CD4-positive, alpha-beta T cell (primary cell): Measurements from ENCODE around the gene STMN3. TPM values are rescaled to one million over a fixed set of nuclear protein-coding genes. Genes with fewer than 3 reads are reported as not detected.

Source experiments
- ATAC-seq: fragments of 200-7000 bp; cut with Tn5 transposase; one replicate; pipeline ENCODE4 v1.10.0; 2022; ENCODE audit warnings: mild to moderate bottlenecking; ENCODE audit not compliant: poor library complexity
- CTCF ChIA-PET: fragments of 350-600 bp; sonication (Branson Sonifier 250); formaldehyde crosslinking; loops from one replicate; lab custom pipeline; 2021; ENCODE audit warnings: antibody characterized with exemption, inconsistent platforms; lab: Charles Lee
- POLR2A ChIA-PET: fragments of 350-600 bp; sonication (Branson Sonifier 250); formaldehyde crosslinking; loops from one replicate; lab custom pipeline; 2021; ENCODE audit warnings: antibody characterized with exemption, inconsistent platforms; lab: Charles Lee
- DNase-seq, 14 experiments: peaks; one replicate each; pipeline ENCODE4 v3.0.0-alpha.2; 2013 to 2020; ENCODE audit warnings: mixed read lengths in 2 of 14
- H3K27ac ChIP-seq, 2 donors: one replicate each; pipeline versions ENCODE4 v1.5.1 to v1.7.0; 2013; ENCODE audit warnings: low read length in 2 of 2, low read depth in 1 of 2, mild to moderate bottlenecking in 1 of 2
- H3K27me3 ChIP-seq, 2 experiments: 1 replicate in 1 of 2; 2 replicates in 1 of 2; pipeline versions ENCODE4 v1.6.1 to v1.7.0; 2013; ENCODE audit warnings: low read length in 2 of 2, control low read depth in 1 of 2, mild to moderate bottlenecking in 1 of 2, moderate library complexity in 1 of 2; ENCODE audit not compliant: insufficient read depth in 2 of 2, control insufficient read depth in 1 of 2
- H3K36me3 ChIP-seq: one replicate; pipeline ENCODE4 v1.6.1; 2013; ENCODE audit warnings: low read length, control low read depth; ENCODE audit not compliant: insufficient read depth
- H3K4me1 ChIP-seq: one replicate; pipeline ENCODE4 v1.6.1; 2013; ENCODE audit warnings: low read length, control low read depth; ENCODE audit not compliant: insufficient read depth
- H3K4me3 ChIP-seq: one replicate; pipeline ENCODE4 v1.5.1; 2013; ENCODE audit warnings: mild to moderate bottlenecking, low read length, moderate library complexity
- H3K9me3 ChIP-seq, 2 experiments: 1 replicate in 1 of 2; 2 replicates in 1 of 2; pipeline versions ENCODE4 v1.6.1 to v1.7.0; 2013; ENCODE audit warnings: low read length in 2 of 2, mild to moderate bottlenecking in 2 of 2, control low read depth in 1 of 2, moderate library complexity in 1 of 2; ENCODE audit not compliant: control insufficient read depth in 1 of 2, insufficient read depth in 1 of 2
- H3K27ac Mint-ChIP-seq: one replicate; pipeline ENCODE4 v1.8.0; 2020; ENCODE audit warnings: mixed read lengths
- H3K27me3 Mint-ChIP-seq: one replicate; pipeline ENCODE4 v1.8.0; 2021; ENCODE audit warnings: mixed read lengths
- H3K36me3 Mint-ChIP-seq: one replicate; pipeline ENCODE4 v1.8.0; 2021; ENCODE audit warnings: low read depth, mixed read lengths
- H3K4me1 Mint-ChIP-seq: one replicate; pipeline ENCODE4 v1.8.0; 2021; ENCODE audit warnings: low read depth, mixed read lengths
- H3K4me3 Mint-ChIP-seq: one replicate; pipeline ENCODE4 v1.8.0; 2020; ENCODE audit warnings: mild to moderate bottlenecking, mixed read lengths
- H3K9me3 Mint-ChIP-seq: one replicate; pipeline ENCODE4 v1.8.0; 2020; ENCODE audit warnings: mixed read lengths
- intact Hi-C, 2 experiments: fragments of 100-400 bp; cut with DNase I in 1 of 2; cut with micrococcal nuclease in 1 of 2; formaldehyde crosslinking; loops; one replicate each; pipeline versions ENCODE4 v1.15.1 to v1.9.0; 2023 to 2025; cut with DNase I, micrococcal nuclease
- total RNA-seq, 174 experiments: library from RNA in 2 of 174; stranded (reverse) in 2 of 174; gene quantifications; one replicate each; pipeline ENCODE4 v1.2.3 and lab custom pipeline; 2021 to 2026
- TF ChIP-seq, protein P1 (sequence below): fragments of 200-600 bp; IDR thresholded peaks from one replicate; pipeline ENCODE4 v1.8.0; 2022; ENCODE audit warnings: antibody characterized with exemption, mild to moderate bottlenecking

Gene STMN3
- total RNA-seq, 2 experiments from 2014 or later = 122 to 127 TPM

DNA sequence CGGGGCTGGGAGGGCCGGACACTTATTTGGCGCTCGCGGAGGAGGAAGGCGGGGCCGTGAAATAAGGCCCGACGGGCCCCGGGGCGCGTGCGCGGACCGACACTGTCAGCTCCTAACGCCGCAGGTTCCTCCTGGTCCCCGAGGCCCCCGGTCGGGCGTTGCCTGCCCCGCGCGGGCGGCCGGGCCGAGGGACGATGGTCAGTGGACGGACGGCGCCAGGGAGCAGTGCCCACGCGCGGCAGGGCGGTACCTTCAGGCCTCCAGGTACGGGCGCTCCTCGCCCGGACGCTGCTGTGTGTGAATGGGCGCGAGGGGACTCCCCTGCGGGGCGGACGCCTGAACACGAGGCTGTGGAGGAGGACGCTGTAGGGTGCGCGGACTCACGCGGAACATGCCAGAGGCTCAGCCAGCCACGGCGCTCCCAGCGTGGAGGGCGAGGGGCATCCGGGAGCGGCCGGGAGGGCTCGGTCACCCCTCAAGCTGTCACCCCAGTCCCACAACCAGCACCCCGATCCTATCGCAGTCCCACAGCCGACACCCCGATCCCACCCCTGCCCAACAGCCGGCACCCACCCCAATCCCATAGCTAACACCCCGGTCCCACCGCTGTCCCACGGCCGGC is 26.0 kb downstream of the STMN3 start:
- H3K9me3 Mint-ChIP-seq = no peaks in the 10 kb centered on the region
- H3K36me3 ChIP-seq = peaks cover 4% of the 10 kb centered on the region
- intact Hi-C loops = loop anchor here (1.0 kb wide), 3 partner anchors 8 to 14 kb away; no protein-coding TSS in a partner anchor

DNA sequence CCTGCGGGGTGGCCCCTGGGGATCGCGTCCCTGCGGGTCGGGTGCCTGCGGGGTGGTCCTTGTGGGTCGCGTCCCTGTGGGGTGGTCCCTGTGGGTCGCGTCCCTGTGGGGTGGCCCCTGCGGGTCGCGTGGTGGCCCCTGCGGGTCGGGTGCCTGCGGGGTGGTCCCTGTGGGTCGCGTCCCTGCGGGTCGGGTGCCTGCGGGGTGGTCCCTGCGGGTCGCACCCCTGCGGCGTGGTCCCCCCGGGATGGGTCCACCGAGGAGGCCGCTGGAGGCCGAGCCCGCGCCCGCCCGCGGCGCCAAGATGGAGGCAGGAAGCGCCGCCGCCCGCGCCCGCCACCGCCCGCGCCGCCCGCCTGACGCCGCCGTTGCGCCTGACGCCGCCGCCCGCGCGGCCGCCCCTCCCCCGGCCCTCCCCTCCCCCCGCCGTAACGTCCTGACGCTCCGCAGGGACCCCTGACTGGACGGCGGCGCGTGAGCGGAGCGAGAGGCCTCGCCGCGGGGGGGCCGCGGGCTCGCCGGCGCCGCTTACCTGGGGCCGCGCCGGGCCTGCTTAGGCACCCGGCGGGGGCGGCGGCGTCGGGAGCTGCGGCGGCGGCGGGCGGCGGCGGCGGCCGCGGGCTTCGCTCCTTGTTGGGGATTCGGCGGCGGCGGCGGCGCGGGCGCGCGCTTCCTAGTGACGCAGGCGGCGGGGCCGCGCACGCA is 26.6 kb downstream of the STMN3 start, which contains the start of gene GMEB2:
GMEB2 (minus strand) TSS at position 678 of the 705 bp plus-strand sequence. CDS start 7,704 bp downstream, outside the sequence.
- Mint-ChIP-seq H3K27ac (peak within 1 kb of the TSS; percentile 90), H3K4me1 (peaks cover 39% of the 10 kb centered on the region)
- peak within 1 kb of the TSS; percentile 81 to 89 for H3K27ac ChIP-seq

More for the DNA sequence above, 26.0 kb downstream of the STMN3 start:
- no peaks in the 10 kb centered on the region for H3K27me3 Mint-ChIP-seq
- H3K4me3 ChIP-seq = peak overlapping the region; percentile 95
- H3K4me1 Mint-ChIP-seq = peaks cover 38% of the 10 kb centered on the region
- CTCF ChIA-PET = interaction anchor here (0.8 to 1.7 kb wide), 3 partner anchors 8 to 89 kb away, joined by 5 to 14 read pairs (median 6); partner anchors contain the start of gene PTK6
- TF ChIP-seq, protein P1, sequence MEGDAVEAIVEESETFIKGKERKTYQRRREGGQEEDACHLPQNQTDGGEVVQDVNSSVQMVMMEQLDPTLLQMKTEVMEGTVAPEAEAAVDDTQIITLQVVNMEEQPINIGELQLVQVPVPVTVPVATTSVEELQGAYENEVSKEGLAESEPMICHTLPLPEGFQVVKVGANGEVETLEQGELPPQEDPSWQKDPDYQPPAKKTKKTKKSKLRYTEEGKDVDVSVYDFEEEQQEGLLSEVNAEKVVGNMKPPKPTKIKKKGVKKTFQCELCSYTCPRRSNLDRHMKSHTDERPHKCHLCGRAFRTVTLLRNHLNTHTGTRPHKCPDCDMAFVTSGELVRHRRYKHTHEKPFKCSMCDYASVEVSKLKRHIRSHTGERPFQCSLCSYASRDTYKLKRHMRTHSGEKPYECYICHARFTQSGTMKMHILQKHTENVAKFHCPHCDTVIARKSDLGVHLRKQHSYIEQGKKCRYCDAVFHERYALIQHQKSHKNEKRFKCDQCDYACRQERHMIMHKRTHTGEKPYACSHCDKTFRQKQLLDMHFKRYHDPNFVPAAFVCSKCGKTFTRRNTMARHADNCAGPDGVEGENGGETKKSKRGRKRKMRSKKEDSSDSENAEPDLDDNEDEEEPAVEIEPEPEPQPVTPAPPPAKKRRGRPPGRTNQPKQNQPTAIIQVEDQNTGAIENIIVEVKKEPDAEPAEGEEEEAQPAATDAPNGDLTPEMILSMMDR = no peak
- H3K4me1 ChIP-seq = peaks cover 52% of the 10 kb centered on the region
- H3K36me3 Mint-ChIP-seq = peaks cover 35% of the 10 kb centered on the region
- H3K9me3 ChIP-seq = no peaks in the 10 kb centered on the region
- DNase-seq (peak in 13 of 14 experiments; percentile 88 to 97 (median 95)), ATAC-seq (peak; percentile 77)
- POLR2A ChIA-PET = interaction anchor here (0.6 to 13.6 kb wide), 20 partner anchors 9 to 329 kb away, joined by 3 to 449 read pairs (median 4); partner anchors contain the start of genes ARFRP1, HELZ2, LIME1 and PPDPF
- H3K27ac ChIP-seq = peak overlapping the region; percentile 81 to 89
- peak overlapping the region; percentile 90 for H3K27ac Mint-ChIP-seq
- peak overlapping the region; percentile 98 for H3K4me3 Mint-ChIP-seq
- no peaks in the 10 kb centered on the region for H3K27me3 ChIP-seq

More for the DNA sequence above, 26.6 kb downstream of the STMN3 start, which contains the start of gene GMEB2:
- Histone ChIP-seq H3K9me3 (no peaks in the 10 kb centered on the region), H3K36me3 (peaks cover 4% of the 10 kb centered on the region), H3K4me1 (peaks cover 49% of the 10 kb centered on the region), H3K4me3 (peak within 1 kb of the TSS; percentile 95), H3K27me3 (no peaks in the 10 kb centered on the region)
- peak within 1 kb of the TSS; percentile 98 for H3K4me3 Mint-ChIP-seq
- ATAC-seq = peak; percentile 31
- no peaks in the 10 kb centered on the region for H3K27me3 Mint-ChIP-seq
- peaks cover 38% of the 10 kb centered on the region for H3K36me3 Mint-ChIP-seq
- TF ChIP-seq, protein P1 = no peak
- intact Hi-C loops = loop anchor here (1.0 kb wide), 3 partner anchors 9 to 15 kb away; no protein-coding TSS in a partner anchor
- ChIA-PET POLR2A (interaction anchor here (0.6 to 13.6 kb wide), 19 partner anchors 8 to 330 kb away, joined by 3 to 449 read pairs (median 4); partner anchors contain the start of genes ARFRP1, HELZ2, LIME1 and PPDPF), CTCF (interaction anchor here (0.8 to 1.9 kb wide), 4 partner anchors 9 to 89 kb away, joined by 5 to 14 read pairs (median 6); partner anchors contain the start of gene PTK6)
- peak in 11 of 14 experiments; percentile 54 to 98 (median 73) for DNase-seq
- H3K9me3 Mint-ChIP-seq = no peaks in the 10 kb centered on the region
